Globus pallidus (tissue), 1 donor: Measurements from ENCODE around the gene ABCC6.
"Not testable (repeated sequence)": the region's sequence is repeated elsewhere in the genome, so short reads cannot be mapped to it uniquely, and the experiment has no call there.

Experiments
- DNase-seq: peaks from one replicate; pipeline ENCODE4 v3.0.0-alpha.2; 2015; ENCODE audit warnings: low spot score

ABCC6 gene

DNA sequence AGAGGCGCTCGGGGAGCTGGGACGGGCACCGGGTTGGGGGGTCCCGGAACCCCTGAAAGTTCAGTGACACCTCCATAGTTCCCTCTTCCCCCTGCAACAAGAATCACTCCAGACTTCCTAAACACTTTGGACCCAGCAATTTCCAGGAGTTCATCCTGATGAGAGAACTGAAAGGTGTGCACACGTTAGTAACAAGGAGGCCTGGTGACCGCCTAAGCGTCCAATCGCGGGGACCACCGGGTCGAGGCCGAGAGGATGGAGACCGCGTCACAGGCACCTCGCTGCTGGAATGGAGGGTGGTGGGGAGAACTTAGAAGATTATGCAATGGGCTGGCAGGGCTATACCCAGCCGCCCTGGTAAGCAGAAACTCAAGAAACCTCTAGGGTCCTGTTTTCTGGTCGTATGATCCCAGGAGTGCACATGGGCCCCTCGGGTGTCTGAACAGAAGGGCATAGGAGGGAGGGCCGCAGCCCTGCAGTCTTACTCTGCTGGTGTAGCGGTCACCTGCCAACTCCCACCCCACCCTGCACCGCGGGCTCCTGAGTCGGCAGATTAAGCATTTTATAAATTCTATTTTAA, 458 bp upstream of the ABCC6 start:
- not testable (repeated sequence) for DNase-seq

DNA sequence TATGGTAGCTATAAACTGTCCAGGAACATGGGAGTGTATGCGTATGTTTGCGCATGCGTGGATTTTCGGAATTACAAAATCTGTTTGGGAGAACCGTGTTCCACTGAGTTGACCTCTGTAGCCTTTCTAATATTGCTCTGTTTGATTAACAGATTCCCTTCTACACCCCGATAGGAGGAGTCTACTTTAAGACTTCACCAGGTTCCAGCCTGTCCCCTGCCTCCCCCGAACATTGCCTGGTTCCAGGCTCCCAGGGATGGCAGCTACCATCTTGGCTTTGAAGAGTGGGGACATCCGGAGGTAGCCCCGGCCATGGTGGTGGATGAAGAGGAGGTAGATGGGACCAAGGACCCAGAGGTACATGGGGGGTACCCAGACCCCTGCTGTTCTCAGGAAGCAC, 1.9 kb downstream of the ABCC6 start:
- not testable (repeated sequence) for DNase-seq

DNA sequence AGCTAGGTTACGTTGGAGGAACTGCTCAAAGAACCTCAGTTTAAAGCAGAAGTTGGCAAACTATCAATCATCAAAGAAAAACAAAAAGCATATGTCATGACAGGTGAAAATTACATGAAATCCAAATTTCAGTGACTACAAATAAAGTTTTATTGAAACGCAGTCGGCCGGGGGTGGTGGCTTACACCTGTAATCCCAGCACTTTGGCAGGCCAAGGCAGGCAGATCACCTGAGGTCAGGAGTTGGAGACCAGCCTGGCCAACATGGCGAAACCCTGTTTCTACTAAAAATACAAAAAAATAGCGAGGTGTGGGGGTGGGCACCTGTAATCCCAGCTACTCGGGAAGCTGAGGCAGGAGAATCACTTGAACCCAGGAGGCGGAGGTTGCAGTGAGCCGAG, 2.8 kb downstream of the ABCC6 start:
- DNase-seq: not testable (repeated sequence)

DNA sequence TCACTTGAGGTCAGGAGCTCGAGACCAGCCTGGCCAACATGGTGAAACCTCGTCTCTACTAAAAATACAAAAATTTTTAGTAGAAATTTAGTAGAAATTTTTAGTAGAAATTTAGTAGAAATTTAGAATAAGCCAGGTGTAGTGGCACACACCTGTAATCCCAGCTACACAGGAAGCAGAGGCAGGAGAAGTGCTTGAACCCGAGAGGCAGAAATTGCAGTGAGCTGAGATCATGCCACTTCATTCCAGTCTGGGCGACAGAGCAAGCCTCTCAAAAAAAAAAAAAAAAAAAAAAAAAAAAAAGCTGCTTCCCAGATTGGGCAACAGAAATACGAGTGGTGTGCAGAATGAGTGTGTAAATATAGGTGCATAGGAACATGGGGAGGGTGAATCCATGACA, 4.5 kb downstream of the ABCC6 start:
- DNase-seq: not testable (repeated sequence)

DNA sequence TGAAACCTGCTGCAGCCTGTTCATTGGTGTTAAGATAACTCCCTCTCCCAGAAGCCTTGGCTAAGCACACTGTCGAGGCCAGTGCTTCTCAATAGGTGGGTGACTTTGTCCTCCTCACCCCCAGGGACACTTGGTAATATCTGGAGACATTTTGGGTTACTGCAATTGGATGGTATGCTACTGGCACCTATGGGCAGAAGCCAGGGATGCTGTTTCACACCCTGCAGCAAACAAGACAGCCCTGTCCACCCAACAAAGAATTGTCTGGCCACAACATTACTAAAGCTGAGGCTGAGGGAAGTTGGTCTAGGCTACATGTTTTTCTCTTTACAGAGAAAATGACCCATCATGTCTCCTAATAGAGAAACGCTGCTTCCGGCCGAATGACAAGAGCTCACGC, 4.9 kb downstream of the ABCC6 start:
- DNase-seq: not testable (repeated sequence)

DNA sequence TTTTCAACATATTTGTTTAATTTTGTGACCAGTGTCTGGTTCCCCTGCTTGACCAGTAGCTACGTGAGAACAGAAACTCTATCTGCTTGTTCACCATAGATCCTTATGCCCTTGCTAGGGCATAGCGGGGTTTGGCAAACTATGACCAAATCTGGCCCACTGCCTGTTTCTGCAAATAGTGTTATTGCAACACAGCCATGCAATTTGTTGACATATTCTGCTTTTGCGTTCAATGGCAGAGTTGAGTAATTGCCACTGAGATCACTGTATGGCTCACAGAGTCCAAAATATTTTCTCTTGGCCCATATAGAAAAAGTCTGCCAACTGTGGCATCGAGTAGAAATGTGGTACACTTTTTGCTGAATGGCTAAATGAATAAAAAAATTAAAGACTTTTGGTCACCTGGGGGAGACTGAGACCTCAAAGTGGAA, 9.4 kb downstream of the ABCC6 start:
- DNase-seq: not testable (repeated sequence)

DNA sequence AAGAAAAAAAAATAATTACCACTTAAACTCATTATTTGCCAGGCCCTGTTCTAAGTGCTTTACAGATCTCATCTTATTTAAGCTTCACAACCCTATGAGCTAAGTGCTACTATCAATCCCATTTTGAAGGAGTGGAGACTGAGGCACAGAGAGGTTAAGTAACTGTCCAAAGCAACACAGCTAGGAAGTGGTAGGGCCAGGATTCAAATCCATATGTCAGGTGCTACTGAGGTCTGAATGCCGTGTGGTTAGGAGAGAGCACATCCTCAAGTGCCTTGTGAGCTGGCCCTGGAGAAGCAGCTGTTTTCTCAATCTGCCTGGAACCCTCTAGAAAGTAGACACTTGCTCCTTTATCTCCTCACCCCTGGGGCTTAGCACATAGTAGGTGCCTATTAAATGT, 11.9 kb downstream of the ABCC6 start:
- DNase-seq: not testable (repeated sequence)

DNA sequence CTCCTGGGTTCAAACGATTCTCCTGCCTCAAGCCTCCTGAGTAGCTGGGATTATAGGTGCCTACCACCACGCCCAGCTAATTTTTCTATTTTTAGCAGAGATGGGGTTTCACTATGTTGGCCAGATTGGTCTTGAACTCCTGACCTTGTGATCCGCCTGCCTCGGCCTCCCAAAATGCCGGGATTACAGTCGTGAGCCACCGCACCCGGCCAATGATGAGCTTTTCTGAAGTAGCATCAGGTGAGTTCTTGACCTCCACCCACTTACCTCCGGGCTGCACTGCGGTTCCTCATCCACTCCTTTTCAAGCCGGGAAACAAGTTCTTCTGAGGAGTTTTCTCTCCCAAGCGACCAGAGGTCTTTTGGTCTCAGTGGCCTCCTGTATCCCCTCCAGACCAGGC, 14.8 kb downstream of the ABCC6 start:
- DNase-seq: not testable (repeated sequence)

DNA sequence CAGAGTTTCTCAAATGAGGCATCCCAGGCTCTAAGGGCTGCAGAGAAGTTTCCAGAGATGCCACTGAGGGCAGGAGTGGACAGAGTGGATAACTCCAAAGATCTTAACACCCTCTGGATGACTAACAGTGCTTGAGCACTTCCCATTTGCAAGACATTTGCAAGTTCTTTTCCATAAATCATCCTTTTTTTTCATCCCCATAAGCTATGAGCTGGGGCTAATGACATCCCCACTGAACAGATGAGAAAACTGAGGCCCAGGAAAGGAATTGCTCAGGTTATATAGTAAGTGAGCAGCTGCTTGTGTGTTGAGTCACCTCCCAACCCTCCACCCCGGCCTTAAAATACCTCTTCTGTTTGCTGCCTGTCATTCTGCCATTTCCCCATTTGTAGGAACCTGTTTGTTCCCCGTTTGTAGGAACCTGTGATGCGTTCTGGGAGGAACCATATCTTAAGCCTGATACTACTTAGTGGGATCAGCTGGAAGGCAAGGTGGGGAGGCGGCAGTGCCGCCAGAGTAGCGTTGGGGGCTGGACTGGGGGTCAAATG, 15.4 kb downstream of the ABCC6 start:
- DNase-seq: not testable (repeated sequence)

DNA sequence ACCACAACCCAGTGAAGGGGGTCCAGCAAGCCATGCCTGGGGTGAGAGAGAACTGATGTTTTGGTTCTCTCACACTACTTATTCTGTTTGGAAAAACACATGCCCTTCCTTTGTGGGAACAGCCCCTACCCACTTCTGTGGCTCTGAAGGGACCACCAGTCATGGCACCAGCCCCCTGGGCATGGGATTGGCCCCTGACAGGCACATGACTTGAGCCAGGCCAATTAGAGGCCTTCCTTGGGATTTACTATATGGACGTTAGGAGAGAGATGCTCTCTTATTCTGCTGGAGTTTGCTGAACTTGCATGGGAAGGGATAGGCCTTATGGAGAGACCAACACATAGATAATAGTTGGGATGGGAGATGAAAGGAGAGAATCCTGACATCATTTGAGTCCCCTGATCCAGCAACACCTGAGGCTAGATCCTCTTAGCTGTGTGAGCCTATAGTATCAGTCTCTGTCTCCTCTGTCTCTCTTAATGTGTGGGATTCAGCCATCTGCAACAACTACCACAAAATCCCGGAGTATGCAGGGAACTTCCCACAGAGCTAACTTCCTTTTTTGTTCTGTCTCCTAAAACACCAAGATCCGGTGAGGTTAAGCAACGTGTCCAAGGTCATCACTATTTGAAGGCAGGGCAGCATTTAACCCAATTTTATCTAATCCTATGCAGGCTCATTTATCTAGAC, 16.1 kb downstream of the ABCC6 start:
- DNase-seq: not testable (repeated sequence)

DNA sequence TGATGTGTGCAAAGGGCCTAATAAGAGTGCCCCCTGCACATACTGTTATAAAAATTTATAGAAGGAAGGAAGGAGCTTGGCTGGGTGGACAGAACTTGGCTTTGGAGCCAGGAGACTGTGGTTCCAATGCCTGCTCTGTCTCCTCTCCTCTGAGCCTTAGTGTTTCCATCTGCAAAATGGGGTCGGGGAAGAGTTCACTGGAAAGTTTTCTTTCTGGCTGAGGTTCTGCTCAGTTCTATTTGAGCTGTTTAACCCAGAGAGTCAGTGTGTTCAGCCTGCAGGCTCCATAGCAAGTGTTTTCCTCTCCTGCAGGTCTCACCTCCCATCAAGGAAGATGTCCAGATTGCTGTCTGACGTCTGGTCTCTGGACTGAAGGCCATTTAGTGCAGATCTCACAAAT, 17.4 kb downstream of the ABCC6 start:
- not testable (repeated sequence) for DNase-seq

DNA sequence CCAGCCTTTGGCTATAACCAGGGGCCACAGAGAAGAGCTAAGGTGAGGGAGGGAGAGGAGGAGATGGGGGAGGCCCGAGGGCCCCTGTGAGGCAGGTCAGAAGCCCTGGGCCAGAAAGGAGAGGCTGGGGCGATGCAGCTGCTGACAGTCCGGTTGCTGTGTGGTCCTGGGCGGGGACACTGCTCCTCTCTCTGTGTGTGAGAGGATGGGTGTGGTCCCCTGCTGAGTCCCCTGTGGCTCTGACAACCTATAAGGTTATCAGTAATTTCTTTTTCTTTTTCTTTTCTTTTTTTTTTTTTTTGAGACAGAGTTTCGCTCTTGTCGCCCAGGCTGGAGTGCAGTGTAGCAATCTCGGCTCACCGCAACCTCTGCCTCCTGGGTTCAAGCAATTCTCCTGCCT, 18.7 kb downstream of the ABCC6 start:
- DNase-seq: not testable (repeated sequence)

DNA sequence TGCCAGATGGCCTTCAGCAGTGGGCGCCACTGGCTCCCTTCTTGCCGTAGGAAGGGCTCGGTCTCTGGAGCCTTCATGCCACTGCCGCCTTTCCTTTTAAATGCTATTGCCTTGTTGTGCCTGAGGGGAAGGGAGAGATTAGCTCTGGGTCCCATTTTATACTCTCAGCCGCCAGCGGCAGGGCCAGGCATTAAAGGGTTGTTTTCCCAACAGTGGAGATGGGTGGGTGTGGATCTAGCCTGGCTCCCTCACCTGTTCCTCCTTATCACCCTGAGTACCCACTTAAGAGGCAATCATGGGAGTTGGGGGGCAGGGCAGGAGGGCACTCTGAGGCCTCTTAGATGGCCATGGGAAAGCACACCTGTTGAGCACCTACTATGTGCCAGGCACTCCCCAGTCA, 19.8 kb downstream of the ABCC6 start:
- DNase-seq: not testable (repeated sequence)

DNA sequence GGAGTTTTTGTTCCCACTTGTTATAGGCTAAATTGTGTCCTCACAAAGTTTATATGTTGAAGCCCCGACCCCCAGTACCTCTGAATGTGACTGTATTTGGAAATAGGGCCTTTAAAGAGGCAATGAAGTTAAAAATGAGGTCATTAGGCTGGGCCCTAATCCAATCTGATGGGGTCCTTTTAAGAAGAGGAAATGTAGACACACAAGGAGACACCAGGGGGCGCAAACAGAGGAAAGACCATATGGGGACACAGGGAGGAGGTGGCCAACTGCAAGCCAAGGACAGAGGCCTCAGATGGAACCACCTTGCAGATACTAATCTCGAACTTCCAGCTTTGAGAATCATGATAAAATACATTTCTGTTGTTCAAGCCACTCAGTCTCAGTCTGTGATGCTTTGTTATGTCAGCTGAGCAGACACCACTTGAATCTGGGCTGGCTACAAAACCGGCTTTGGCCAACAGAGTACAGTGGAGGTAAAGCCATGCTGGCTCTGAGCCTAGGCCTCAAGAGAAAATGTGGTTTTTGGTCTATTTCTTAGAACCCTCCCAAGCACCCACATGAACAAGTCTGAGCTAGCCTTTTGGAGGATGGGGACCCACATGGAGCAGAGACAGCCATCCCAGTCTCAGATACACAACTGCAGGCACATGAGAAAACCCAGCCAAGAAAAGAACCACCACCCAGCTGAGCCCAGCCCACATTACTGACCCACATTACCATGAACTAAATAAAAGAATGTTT, 20.7 kb downstream of the ABCC6 start:
- not testable (repeated sequence) for DNase-seq

DNA sequence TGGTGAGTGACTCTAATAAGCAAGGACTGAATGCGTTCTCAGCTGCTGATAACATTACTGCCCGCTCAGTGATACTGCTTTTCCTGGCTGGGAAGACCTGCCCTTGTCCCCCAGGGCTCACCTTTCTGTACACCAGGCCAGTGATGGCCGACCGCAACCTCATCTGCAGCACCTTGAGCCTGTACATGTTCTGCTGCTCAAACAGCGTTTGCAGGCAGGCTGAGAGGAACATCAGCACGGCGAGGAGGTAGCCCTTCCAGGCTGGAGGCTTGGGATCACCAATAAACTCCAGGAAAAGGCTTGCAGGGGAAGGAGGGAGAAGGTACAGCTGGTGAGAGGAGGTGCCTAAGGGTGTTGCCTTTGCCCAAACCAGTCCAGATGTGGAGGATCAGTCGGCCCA, 21.4 kb downstream of the ABCC6 start:
- DNase-seq: not testable (repeated sequence)

DNA sequence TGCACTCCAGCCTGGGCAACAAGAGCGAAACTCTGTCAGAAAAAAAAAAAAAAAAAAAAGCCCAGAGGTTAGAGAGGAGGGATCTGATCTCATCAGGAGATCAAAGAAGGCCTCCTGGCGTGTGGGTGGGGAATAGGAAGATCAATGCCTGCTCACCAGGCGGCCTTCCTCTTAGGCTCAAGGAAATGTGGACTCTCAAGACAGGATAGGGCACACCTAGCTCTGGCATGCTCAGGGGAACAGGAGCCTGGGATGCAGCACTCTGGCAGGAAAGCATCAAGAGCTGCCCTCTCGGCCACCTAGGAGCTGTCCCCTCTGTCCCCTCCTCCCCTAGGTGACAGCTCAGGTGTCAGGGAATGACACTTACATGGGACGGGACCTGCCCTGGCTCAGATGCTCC, 22.9 kb downstream of the ABCC6 start:
- DNase-seq: not testable (repeated sequence)

DNA sequence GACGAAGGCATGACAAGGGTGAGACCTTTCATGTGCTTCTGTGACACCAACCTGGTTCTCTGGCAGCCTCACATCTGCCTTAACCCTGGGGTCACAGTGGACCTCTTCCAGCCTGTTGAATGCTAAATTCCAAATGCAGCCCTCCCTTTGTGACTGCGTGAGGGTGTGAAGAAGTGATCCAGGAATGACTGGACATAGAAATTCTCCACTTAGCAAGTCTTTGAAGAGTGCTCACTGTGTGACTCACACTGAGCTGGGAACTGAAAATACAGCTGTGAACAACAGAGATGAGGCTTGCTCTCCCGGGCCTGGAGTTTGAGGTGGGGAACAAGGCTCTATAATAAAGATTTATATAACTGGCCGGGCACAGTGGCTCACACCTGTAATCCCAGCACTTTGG, 23.9 kb downstream of the ABCC6 start:
- DNase-seq: not testable (repeated sequence)

DNA sequence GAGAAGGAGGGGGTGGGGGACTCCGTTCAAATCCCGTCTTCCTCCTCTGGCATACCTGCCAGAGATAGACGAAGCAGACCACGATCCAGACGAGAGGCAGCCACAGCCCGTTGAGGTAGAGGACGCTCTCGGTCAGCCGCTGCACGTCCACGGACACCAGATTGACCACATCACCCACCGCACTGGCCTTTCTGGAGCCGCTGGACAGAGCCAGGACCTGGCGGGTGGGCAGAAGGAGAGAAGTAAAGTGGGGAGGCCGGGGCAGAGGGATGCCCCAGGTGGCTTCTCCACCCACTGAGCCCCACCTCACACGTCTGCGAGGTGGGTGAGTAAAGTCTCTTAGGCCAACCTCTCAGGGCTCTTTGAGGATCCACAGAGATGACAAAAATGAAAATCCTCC, 25.3 kb downstream of the ABCC6 start:
- DNase-seq: no peak

DNA sequence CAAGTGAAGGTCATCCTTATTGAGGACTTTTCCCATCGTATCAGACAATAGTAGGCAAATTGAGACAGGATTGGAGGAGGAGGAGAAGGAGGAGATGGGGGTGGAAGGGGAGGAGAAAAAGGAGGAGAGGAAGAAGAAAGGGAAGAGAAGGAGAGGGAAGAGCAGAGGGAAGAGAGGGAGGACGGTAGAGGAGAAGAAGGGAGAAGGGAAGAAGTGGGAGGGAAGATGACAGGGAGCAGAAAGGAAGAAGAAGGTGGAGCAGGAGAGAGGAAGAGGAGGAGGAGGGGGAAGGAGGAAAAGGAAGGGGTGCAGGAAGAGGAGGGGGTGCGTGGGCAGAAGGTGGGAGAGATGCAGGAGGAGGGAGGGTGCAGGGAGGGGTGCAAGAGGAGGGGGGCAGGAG, 26.0 kb downstream of the ABCC6 start:
- no peak for DNase-seq

DNA sequence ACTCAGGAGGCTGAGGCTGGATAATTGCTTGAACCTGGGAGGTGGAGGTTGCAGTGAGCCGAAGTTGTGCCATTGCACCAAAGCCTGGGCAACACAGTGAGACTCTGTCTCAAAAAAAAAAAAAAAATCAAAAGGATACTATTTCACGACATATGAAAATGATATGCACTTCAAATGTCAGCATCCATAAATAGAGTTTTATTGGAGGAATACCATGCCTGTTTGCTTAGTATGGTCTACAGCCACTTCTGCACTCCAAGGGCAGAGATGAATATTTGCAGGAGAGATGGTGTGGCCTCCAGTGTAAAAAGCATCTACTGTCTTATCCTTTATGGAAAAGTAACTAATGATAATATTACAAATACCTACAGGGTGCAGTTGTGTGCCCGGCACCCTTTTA, 27.2 kb downstream of the ABCC6 start:
- DNase-seq: no peak

DNA sequence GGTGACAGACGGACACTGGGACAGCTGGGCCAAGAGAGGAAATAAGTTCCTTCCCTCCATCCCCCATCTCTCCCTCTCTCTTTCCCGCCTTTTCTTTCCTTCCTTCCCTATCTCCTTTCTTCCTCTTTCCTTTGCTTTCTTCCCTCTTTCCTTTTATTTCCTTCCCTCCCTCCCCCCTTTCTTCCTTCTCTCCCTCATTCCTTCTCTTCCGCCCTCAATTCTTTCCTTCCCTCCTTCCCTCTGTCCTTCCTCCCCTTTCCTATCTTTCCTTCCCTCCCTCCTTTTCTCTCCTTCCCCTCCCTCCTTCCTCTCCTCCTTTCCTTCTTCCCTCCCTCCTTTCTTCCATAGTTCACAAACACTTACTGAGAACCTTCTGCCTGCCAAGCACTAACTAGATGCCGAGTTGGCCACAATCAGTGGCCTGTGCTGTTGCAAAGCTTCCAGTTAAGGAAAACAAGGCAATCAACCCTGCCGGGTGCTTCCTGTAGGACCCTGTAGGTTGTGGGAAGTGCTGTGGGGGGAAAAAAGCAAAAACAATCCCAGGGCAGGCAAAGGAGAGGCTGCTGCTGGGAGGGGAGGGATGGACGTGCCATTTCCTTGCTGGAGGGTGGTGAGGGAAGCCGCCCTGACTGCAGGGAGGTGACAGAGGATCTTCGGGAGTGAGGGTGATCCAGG, 31.7 kb downstream of the ABCC6 start:
- no peak for DNase-seq

DNA sequence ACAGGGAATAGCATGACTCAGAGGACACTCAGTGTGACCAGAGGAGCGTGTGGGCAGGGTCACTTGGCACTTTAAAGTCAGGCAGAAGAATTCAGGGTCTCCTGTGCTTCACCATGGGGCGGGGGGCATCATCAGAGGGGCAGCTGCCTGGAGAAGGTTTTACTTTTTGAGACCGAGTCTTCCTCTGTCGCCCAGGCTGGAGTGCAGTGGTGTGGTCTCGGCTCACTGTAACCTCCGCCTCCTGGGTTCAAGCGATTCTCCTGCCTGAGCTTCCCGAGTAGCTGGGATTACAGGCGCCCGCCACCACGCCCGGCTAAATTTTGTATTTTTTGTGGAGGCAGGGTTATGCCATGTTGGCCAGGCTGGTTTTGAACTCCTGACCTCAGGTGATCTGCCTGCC, 32.3 kb downstream of the ABCC6 start:
- DNase-seq: not testable (repeated sequence)
